Natural killer cell (primary cell): ENCODE measurements around the gene ZNF337. TPM values are rescaled to one million over a fixed set of nuclear protein-coding genes. Genes with fewer than 3 reads are reported as not detected.

Experiments
- ATAC-seq, 3 donors: fragments of 150-1000 bp in 2 of 3; fragments of 200-7000 bp in 1 of 3; cut with Tn5 transposase; 1 replicate in 1 of 3; 2 replicates in 2 of 3; pipeline ENCODE4 v1.10.0; 2021; ENCODE audit warnings: mild to moderate bottlenecking in 2 of 3, moderate library complexity in 2 of 3
- DNase-seq, 2 donors: peaks; one replicate each; pipeline versions ENCODE4 v3.0.0 to v3.0.0-alpha.2; 2013 to 2021; ENCODE audit warnings: mixed read lengths in 1 of 2
- H3K27ac ChIP-seq: one replicate; pipeline ENCODE4 v1.5.1; 2013; ENCODE audit warnings: mild to moderate bottlenecking, low read length
- H3K27me3 ChIP-seq: one replicate; pipeline ENCODE4 v1.6.1; 2013; ENCODE audit warnings: low read length; ENCODE audit not compliant: control insufficient read depth, insufficient read depth
- H3K36me3 ChIP-seq: one replicate; pipeline ENCODE4 v1.6.1; 2013; ENCODE audit warnings: low read length; ENCODE audit not compliant: control insufficient read depth, insufficient read depth
- H3K4me1 ChIP-seq: one replicate; pipeline ENCODE4 v1.6.1; 2013; ENCODE audit warnings: low read length; ENCODE audit not compliant: control insufficient read depth, insufficient read depth
- H3K4me3 ChIP-seq: one replicate; pipeline ENCODE4 v1.5.1; 2013; ENCODE audit warnings: low read length
- H3K9me3 ChIP-seq: one replicate; pipeline ENCODE4 v1.6.1; 2013; ENCODE audit warnings: low read length; ENCODE audit not compliant: control insufficient read depth, insufficient read depth
- H3K27ac Mint-ChIP-seq, 2 donors: one replicate each; pipeline ENCODE4 v1.8.0; 2022; ENCODE audit warnings: mild to moderate bottlenecking in 2 of 2, mixed read lengths in 2 of 2, moderate library complexity in 1 of 2
- H3K27me3 Mint-ChIP-seq, 2 donors: one replicate each; pipeline ENCODE4 v1.8.0; 2022; ENCODE audit warnings: low read depth in 2 of 2, mixed read lengths in 2 of 2
- H3K36me3 Mint-ChIP-seq: one replicate; pipeline ENCODE4 v1.8.0; 2022; ENCODE audit warnings: mixed read lengths
- H3K4me1 Mint-ChIP-seq, 2 donors: one replicate each; pipeline ENCODE4 v1.8.0; 2022; ENCODE audit warnings: mixed read lengths in 2 of 2
- H3K4me3 Mint-ChIP-seq: one replicate; pipeline ENCODE4 v1.8.0; 2022; ENCODE audit warnings: mild to moderate bottlenecking, moderate library complexity, mixed read lengths
- H3K9me3 Mint-ChIP-seq, 2 donors: one replicate each; pipeline ENCODE4 v1.8.0; 2022; ENCODE audit warnings: mixed read lengths in 2 of 2
- CTCF ChIP-seq: fragments of 200-600 bp; IDR thresholded peaks from one replicate; pipeline ENCODE4 v1.8.0; 2022; ENCODE audit warnings: antibody characterized with exemption
- WGBS: methylation state at CpG from one replicate; pipeline ENCODE4 v1.1.7; 2013; ENCODE audit warnings: missing lambda C conversion rate; ENCODE audit not compliant: insufficient coverage; 5-methylcytosine and 5-hydroxymethylcytosine counted together
- intact Hi-C: fragments of 100-400 bp; cut with micrococcal nuclease; formaldehyde crosslinking; loops from one replicate; pipeline ENCODE4 v1.14.2; 2022
- total RNA-seq, 4 donors: library from RNA; stranded (reverse); fragments of 120-200 nt in 1 of 4; gene quantifications; one replicate each; pipeline versions ENCODE4 v1.2.3 to v1.2.4, GENCODE V29; 2013 to 2022

ZNF337 gene
- total RNA-seq, 3 donors from 2014 or later (not counting 1 experiment from before 2014, with no cell fraction given): 17.6 to 25.3 (median 18.0) TPM

GRCh38 chr20:25699914-25700313, 3.3 kb upstream of the ZNF337 start:
- ATAC-seq: no peak
- H3K9me3 Mint-ChIP-seq: peaks cover 0 to 2% of the 10 kb centered on the region in 2 donors
- H3K27me3 Mint-ChIP-seq: peaks cover 4 to 10% of the 10 kb centered on the region in 2 donors

GRCh38 chr20:25697132-25697446, 436 bp upstream of the ZNF337 start:
- H3K4me3 Mint-ChIP-seq: peak overlapping the region; percentile 95
- Histone ChIP-seq H3K4me1 (peaks cover 10% of the 10 kb centered on the region), H3K27ac (peak overlapping the region; percentile 60), H3K9me3 (no peaks in the 10 kb centered on the region), H3K36me3 (peaks cover 4% of the 10 kb centered on the region), H3K27me3 (no peaks in the 10 kb centered on the region), H3K4me3 (peak overlapping the region; percentile 68)
- DNase-seq (no peak), ATAC-seq (no peak)
- intact Hi-C loops: no loop called here
- H3K9me3 Mint-ChIP-seq: peaks cover 0 to 2% of the 10 kb centered on the region in 2 donors
- peak overlapping the region; percentile 86 to 94 for H3K27ac Mint-ChIP-seq
- peaks cover 0 to 10% of the 10 kb centered on the region in 2 donors for H3K27me3 Mint-ChIP-seq
- WGBS: no CpG with 5 or more reads among the region's 3 CpGs
- H3K36me3 Mint-ChIP-seq: peaks cover 15% of the 10 kb centered on the region
- TF ChIP-seq CTCF: no peak
- peaks cover 11 to 20% of the 10 kb centered on the region in 2 donors for H3K4me1 Mint-ChIP-seq

More at GRCh38 chr20:25699914-25700313, 3.3 kb upstream of the ZNF337 start:
- H3K27me3 ChIP-seq: no peaks in the 10 kb centered on the region
- peaks cover 10% of the 10 kb centered on the region for H3K4me1 ChIP-seq
- no peaks in the 10 kb centered on the region for H3K9me3 ChIP-seq
- H3K36me3 ChIP-seq: no peaks in the 10 kb centered on the region
- Mint-ChIP-seq H3K27ac (no peak overlapping the region), H3K4me3 (no peak overlapping the region), H3K36me3 (peaks cover 15% of the 10 kb centered on the region), H3K4me1 (peaks cover 11% of the 10 kb centered on the region in 2 donors)
- intact Hi-C loops: no loop called here
- H3K4me3 ChIP-seq: no peak overlapping the region
- no peak for DNase-seq
- TF ChIP-seq CTCF: no peak
- 71% methylated on average over 1 of the region's 1 CpG for WGBS
- H3K27ac ChIP-seq: no peak overlapping the region

- no peak for DNase-seq
- 14% methylated on average over 30 of the region's 30 CpGs for WGBS
- peaks cover 4% of the 10 kb centered on the region for H3K36me3 ChIP-seq
Observed at GRCh38 chr20:25695532-25696370, 902 bp downstream of the ZNF337 start.

More at GRCh38 chr20:25695532-25696370, 902 bp downstream of the ZNF337 start:
- Mint-ChIP-seq H3K9me3 (peaks cover 0 to 2% of the 10 kb centered on the region in 2 donors), H3K27ac (peak overlapping the region; percentile 86 to 94), H3K4me3 (peak overlapping the region; percentile 95), H3K27me3 (peaks cover 0 to 10% of the 10 kb centered on the region in 2 donors), H3K36me3 (peaks cover 13% of the 10 kb centered on the region), H3K4me1 (peaks cover 11 to 21% of the 10 kb centered on the region in 2 donors)
- Histone ChIP-seq H3K9me3 (no peaks in the 10 kb centered on the region), H3K27ac (peak overlapping the region; percentile 60), H3K27me3 (no peaks in the 10 kb centered on the region), H3K4me1 (peaks cover 10% of the 10 kb centered on the region), H3K4me3 (peak overlapping the region; percentile 68)
- TF ChIP-seq CTCF: no peak
- ATAC-seq: no peak
- intact Hi-C loops: loop anchor here (1.0 kb wide), 2 partner anchors 56 to 72 kb away; no protein-coding TSS in a partner anchor
